Kidney tubule cell (primary cell): ENCODE measurements around the gene RIN1.

Experiments
- DNase-seq: peaks from one replicate; pipeline ENCODE4 v3.0.0-alpha.2; 2018; ENCODE audit warnings: low spot score

Gene RIN1

GRCh38 chr11:66282468-66283455 is 53.5 kb downstream of the RIN1 start:
- DNase-seq: peak; percentile 96
